Memory B cell (primary cell): ENCODE data around the gene HLA-DRB5.
"Not testable (repeated sequence)": the region's sequence is repeated elsewhere in the genome, so short reads cannot be mapped to it uniquely, and the experiment has no call there.

Experiments used
- ATAC-seq: fragments of 150-1000 bp; cut with Tn5 transposase; 2 replicates; pipeline ENCODE4 v1.10.0; 2021; ENCODE audit warnings: low read depth, mild to moderate bottlenecking, moderate library complexity
- DNase-seq, 2 donors: peaks; one replicate each; pipeline ENCODE4 v3.0.0; 2022; ENCODE audit warnings: low spot score in 2 of 2
- H3K27ac Mint-ChIP-seq: one replicate; pipeline ENCODE4 v1.8.0; 2022; ENCODE audit warnings: mild to moderate bottlenecking, moderate library complexity, mixed read lengths
- H3K27me3 Mint-ChIP-seq: one replicate; pipeline ENCODE4 v1.8.0; 2022; ENCODE audit warnings: mixed read lengths
- H3K36me3 Mint-ChIP-seq: one replicate; pipeline ENCODE4 v1.8.0; 2022; ENCODE audit warnings: mild to moderate bottlenecking, mixed read lengths
- H3K4me1 Mint-ChIP-seq: one replicate; pipeline ENCODE4 v1.8.0; 2022; ENCODE audit warnings: mixed read lengths
- H3K4me3 Mint-ChIP-seq: one replicate; pipeline ENCODE4 v1.8.0; 2022; ENCODE audit warnings: mild to moderate bottlenecking, moderate library complexity, mixed read lengths
- H3K9me3 Mint-ChIP-seq: one replicate; pipeline ENCODE4 v1.8.0; 2022; ENCODE audit warnings: mixed read lengths

The HLA-DRB5 gene

GRCh38 chr6:32551410-32551809, 21.3 kb upstream of the HLA-DRB5 start:
- Mint-ChIP-seq H3K4me3 (no peak overlapping the region), H3K27ac (peak overlapping the region; percentile 38), H3K9me3 (no peaks in the 10 kb centered on the region), H3K27me3 (no peaks in the 10 kb centered on the region), H3K36me3 (peaks cover 8% of the 10 kb centered on the region), H3K4me1 (peaks cover 14% of the 10 kb centered on the region)
- DNase-seq, result no peak
- ATAC-seq, result no peak

DNA sequence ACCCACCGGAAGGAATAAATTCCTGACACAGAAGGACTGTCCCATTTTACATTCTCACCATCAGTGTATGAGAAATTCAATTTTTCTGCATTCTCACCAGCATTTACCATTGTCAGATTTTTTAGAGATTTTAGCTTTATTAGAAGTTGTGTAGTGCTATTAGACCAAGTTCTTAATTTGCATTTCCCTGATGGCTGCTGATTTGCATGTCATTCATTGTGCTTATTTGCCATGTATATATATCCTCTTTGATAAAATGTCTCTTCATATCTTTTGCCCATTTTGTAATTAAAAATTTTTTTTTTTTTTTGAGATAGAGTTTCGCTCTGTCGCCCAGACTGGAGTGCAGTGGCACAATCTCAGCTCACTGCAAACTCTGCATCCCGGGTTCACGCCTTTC, 9.8 kb upstream of the HLA-DRB5 start:
- H3K27ac Mint-ChIP-seq, result no peak overlapping the region
- no peaks in the 10 kb centered on the region for H3K27me3 Mint-ChIP-seq
- peaks cover 13% of the 10 kb centered on the region for H3K36me3 Mint-ChIP-seq
- no peak for DNase-seq
- no peaks in the 10 kb centered on the region for H3K4me1 Mint-ChIP-seq
- ATAC-seq, result peak; percentile 67
- H3K4me3 Mint-ChIP-seq, result no peak overlapping the region
- H3K9me3 Mint-ChIP-seq, result peaks cover 6% of the 10 kb centered on the region

- H3K27me3 Mint-ChIP-seq, ATAC-seq, H3K9me3 Mint-ChIP-seq, DNase-seq: not testable (repeated sequence)
- H3K4me3 Mint-ChIP-seq, result peak overlapping the region; percentile 90
- peak overlapping the region; percentile 99 for H3K27ac Mint-ChIP-seq
- peaks cover 29% of the 10 kb centered on the region for H3K4me1 Mint-ChIP-seq
- H3K36me3 Mint-ChIP-seq, result peaks cover 22% of the 10 kb centered on the region
These were observed 325 bp upstream of the HLA-DRB5 start for GRCh38 chr6:32530431-32530793.

DNA sequence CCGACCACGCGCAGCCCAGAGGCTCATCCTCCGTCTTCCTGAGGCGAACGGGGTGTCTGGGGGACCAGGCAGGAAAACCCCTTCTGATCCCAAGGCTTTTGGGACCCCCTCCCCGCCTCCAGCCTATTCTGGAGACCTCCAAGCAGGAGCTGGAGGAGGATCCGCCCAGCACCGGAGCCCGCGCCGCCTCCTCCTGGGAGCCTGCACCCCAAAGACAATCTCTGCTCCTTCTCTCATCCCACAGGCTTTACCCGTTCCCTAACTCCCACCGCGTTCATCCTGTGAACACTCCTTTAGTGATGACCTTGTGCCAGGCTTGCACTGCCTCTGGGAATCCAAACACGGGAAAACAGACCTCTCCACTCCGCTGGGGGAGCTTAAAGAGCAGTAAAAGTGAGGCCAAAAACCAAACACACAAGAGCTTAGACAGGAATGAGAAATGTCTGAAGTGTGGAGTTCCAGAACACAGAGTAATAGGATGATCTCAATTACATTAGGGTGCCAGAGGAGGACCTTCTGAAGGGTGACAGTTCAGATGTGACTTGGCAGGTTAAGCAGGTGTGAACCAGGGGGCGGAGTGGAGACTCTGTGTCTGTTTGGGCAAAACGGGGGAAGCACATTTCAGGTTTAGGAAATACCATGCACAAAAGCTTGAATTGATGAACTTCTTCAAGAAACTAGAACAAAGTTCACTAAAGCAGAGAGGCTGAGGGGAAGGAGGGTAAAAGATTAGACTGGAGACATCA, 7.6 kb downstream of the HLA-DRB5 start:
- Mint-ChIP-seq H3K9me3 (no peaks in the 10 kb centered on the region), H3K27me3 (no peaks in the 10 kb centered on the region), H3K36me3 (peaks cover 42% of the 10 kb centered on the region), H3K4me3 (peak overlapping the region; percentile 73), H3K27ac (peak overlapping the region; percentile 91), H3K4me1 (peaks cover 52% of the 10 kb centered on the region)
- ATAC-seq, result peak; percentile 53
- no peak for DNase-seq

GRCh38 chr6:32519910-32520258, 10.2 kb downstream of the HLA-DRB5 start:
- Mint-ChIP-seq H3K36me3 (peaks cover 39% of the 10 kb centered on the region), H3K4me3 (no peak overlapping the region), H3K27ac (peak overlapping the region; percentile 82), H3K9me3 (no peaks in the 10 kb centered on the region), H3K4me1 (peaks cover 39% of the 10 kb centered on the region), H3K27me3 (no peaks in the 10 kb centered on the region)
- ATAC-seq (no peak), DNase-seq (no peak)

GRCh38 chr6:32519118-32519909, 10.8 kb downstream of the HLA-DRB5 start:
- H3K4me1 Mint-ChIP-seq, result peaks cover 36% of the 10 kb centered on the region
- DNase-seq (no peak), ATAC-seq (no peak)
- no peaks in the 10 kb centered on the region for H3K9me3 Mint-ChIP-seq
- H3K36me3 Mint-ChIP-seq, result peaks cover 38% of the 10 kb centered on the region
- peak overlapping the region; percentile 82 for H3K27ac Mint-ChIP-seq
- H3K4me3 Mint-ChIP-seq, result peak overlapping the region; percentile 8
- no peaks in the 10 kb centered on the region for H3K27me3 Mint-ChIP-seq

DNA sequence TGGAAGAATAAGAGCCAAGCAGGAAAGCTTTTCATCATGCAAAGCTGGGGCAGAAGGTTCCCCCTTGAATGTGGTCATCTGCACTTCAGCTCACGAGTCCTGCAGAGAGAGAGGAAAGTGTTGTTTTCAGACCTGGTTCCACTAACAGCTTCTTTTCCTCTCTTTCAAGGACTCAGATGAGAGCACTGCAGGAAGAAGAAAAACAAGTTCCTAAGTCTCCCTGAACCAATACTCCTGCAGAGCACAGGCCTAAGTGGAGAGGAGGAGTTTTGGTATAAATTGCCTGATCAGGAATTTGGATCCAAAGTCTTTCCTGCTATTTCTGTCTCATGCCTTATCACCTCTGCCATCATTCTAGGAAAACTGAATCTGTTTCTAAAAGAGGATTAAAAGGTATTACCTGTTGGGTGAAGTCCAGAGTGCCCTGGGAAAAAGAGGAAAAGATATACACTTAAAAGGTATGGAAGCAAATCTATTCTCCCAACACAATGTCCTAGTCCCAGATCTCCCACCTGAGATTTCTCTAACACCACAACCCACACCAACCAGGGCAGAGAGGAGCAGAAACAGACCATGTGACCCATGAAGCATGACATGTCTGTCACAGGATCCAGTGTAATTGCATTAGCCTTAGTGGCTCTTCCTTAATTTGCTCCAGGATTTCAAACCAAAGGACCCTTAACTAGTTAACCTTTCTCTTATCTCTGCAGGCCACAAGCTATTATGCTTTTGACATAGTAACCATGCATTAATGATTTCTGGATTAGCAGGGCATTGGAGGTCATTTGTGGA, 12.2 kb downstream of the HLA-DRB5 start:
- H3K4me1 Mint-ChIP-seq, result peaks cover 28% of the 10 kb centered on the region
- H3K9me3 Mint-ChIP-seq, result no peaks in the 10 kb centered on the region
- no peak overlapping the region for H3K4me3 Mint-ChIP-seq
- ATAC-seq (peak; percentile 76), DNase-seq (no peak)
- no peaks in the 10 kb centered on the region for H3K27me3 Mint-ChIP-seq
- peaks cover 34% of the 10 kb centered on the region for H3K36me3 Mint-ChIP-seq
- H3K27ac Mint-ChIP-seq, result peak overlapping the region; percentile 82

GRCh38 chr6:32501016-32501415, 29.1 kb downstream of the HLA-DRB5 start:
- peaks cover 19% of the 10 kb centered on the region for H3K4me1 Mint-ChIP-seq
- DNase-seq (no peak), ATAC-seq (no peak)
- H3K27ac Mint-ChIP-seq, result no peak overlapping the region
- H3K27me3 Mint-ChIP-seq, result no peaks in the 10 kb centered on the region
- H3K9me3 Mint-ChIP-seq, result peaks cover 4% of the 10 kb centered on the region
- peaks cover 5% of the 10 kb centered on the region for H3K36me3 Mint-ChIP-seq
- H3K4me3 Mint-ChIP-seq, result no peak overlapping the region

DNA sequence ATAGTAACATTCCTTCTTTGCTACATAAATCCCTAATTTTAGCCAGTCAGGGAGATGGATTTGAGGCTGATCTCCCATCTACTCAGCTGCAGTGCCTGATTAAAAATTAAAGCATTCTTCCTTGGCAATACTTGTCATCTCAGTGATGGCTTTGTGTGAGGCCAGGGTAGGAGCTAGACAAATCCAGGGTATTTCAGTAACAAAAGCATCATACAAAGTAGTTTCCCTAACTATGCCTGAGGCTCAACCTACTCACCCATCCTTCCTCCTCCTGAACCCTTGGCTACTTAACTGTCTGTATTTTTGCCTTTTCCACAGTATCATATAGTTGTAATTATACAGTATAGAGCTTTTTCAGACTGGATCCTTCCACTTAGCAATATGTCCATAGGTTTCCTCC, 37.7 kb downstream of the HLA-DRB5 start:
- DNase-seq, result no peak
- no peak for ATAC-seq
- Mint-ChIP-seq H3K36me3 (peaks cover 2% of the 10 kb centered on the region), H3K4me3 (no peak overlapping the region), H3K27me3 (no peaks in the 10 kb centered on the region), H3K27ac (peak overlapping the region; percentile 61), H3K9me3 (peaks cover 5% of the 10 kb centered on the region), H3K4me1 (peaks cover 12% of the 10 kb centered on the region)

DNA sequence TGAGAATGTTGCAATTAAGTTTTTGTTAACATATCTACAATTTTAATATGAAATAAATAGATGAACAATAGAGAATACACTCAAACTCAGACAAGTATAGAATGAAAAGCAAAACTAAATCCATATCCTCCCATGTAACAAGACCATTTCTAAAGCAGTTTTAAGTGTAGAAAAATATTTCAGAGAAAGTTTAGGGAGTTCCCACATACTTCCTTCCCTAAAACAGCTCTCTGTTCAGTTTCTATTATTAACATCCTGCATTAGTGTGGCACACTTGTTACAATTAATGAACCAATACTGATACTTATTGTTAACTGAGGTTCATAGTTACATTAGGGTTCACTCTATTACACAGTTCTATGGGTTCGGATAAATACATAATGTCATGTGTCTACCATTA, 38.4 kb downstream of the HLA-DRB5 start:
- ATAC-seq (peak; percentile 96), DNase-seq (peak in 1 of 2 donors; percentile 13)
- peak overlapping the region; percentile 61 for H3K27ac Mint-ChIP-seq
- no peaks in the 10 kb centered on the region for H3K27me3 Mint-ChIP-seq
- no peak overlapping the region for H3K4me3 Mint-ChIP-seq
- H3K4me1 Mint-ChIP-seq, result peaks cover 12% of the 10 kb centered on the region
- peaks cover 2% of the 10 kb centered on the region for H3K36me3 Mint-ChIP-seq
- peaks cover 5% of the 10 kb centered on the region for H3K9me3 Mint-ChIP-seq

DNA sequence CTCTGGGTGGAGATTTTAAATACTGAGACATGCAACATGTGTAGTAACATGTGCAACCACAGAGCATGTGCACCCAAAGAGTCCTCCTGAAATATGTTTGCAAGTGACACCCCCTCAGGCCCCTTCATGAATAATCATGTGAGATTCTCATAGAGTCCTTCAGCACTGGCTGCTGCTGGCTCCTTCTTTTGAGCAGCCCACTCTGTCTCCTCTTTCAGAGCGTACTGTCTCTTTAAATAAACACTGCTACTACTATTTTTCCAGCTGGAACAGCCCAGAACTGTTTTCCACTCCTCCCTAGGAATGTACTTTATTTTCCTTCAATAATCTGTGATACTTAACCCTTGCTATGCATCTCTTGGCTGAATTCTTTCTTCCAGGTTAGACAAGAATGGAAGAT, 42.0 kb downstream of the HLA-DRB5 start:
- Mint-ChIP-seq H3K27ac (no peak overlapping the region), H3K4me1 (peaks cover 14% of the 10 kb centered on the region), H3K27me3 (no peaks in the 10 kb centered on the region), H3K4me3 (no peak overlapping the region), H3K36me3 (peaks cover 2% of the 10 kb centered on the region), H3K9me3 (peaks cover 5% of the 10 kb centered on the region)
- ATAC-seq (no peak), DNase-seq (no peak)

DNA sequence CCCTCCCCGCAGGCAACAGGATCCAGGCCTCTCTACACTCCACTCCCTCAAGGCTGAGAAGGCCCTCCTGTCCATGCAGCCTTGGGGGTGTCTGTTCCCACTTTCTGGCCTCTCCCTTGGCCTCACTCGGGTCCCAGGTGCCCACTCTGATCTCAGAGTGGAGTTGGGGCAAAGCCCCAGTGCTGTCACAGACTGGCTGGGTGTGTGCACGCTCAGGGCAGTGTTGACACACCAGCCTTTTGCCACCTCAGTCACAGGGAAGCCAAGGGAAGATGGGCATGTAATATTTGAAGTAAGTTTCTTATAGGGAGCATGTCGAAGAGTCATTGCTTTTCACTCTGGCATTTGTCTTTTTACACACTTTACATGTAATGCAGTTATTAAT, 45.5 kb downstream of the HLA-DRB5 start:
- Mint-ChIP-seq H3K4me3 (no peak overlapping the region), H3K27ac (no peak overlapping the region), H3K9me3 (no peaks in the 10 kb centered on the region), H3K27me3 (no peaks in the 10 kb centered on the region), H3K4me1 (peaks cover 10% of the 10 kb centered on the region), H3K36me3 (no peaks in the 10 kb centered on the region)
- no peak for DNase-seq
- ATAC-seq, result no peak

DNA sequence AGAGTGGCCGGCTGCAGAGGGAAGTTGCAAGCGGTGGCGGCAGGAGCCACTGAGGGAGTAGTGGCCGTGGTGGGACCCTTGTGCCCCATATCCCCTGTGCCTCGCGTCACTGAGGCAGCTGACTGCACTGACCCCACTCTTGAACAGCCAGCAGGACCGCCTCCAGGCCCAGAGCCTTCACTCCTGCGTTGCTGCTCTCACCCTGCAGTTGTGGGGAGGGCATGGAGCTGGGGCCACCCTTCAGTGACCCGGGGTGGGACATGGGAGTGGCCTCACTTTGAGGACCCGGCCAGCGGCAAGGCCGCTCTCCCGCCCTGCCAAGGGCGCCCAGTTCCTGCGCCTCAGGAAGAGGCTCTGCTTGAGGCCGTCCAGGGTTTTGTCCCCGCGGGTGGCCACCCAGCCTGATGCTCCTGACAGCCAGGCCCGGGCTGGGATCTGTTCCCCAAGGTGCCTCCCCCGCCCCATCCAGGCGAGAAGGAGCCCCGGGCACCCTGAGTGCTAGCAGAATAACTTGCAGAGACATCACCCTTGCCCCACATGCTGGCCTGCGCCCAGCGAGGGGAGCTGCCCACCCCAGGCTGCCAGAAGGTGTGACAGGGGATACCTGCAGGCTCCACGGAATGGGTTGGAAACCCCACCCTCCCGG, 46.0 kb downstream of the HLA-DRB5 start:
- no peak overlapping the region for H3K4me3 Mint-ChIP-seq
- DNase-seq, result no peak
- peaks cover under 1% of the 10 kb centered on the region for H3K36me3 Mint-ChIP-seq
- ATAC-seq, result no peak
- no peaks in the 10 kb centered on the region for H3K27me3 Mint-ChIP-seq
- peaks cover 10% of the 10 kb centered on the region for H3K4me1 Mint-ChIP-seq
- H3K9me3 Mint-ChIP-seq, result peaks cover under 1% of the 10 kb centered on the region
- no peak overlapping the region for H3K27ac Mint-ChIP-seq
